Effector CD8-positive, alpha-beta T cell (primary cell): ENCODE measurements around the gene POU1F1.
A peak's percentile ranks its signal among the peaks of the same experiment; 100 is the strongest.
"Not testable (repeated sequence)": the region's sequence is repeated elsewhere in the genome, so short reads cannot be mapped to it uniquely, and the experiment has no call there.

Experiments used
- DNase-seq: peaks from one replicate; lab custom pipeline; 2025; lab: John Stamatoyannopoulos, UW
- total RNA-seq, 4 experiments: gene quantifications; one replicate each; lab custom pipeline; 2026; lab: John Stamatoyannopoulos, UW

Gene POU1F1
- total RNA-seq, result 0 to 0.27 (median 0) reads per million in 4 experiments

- DNase-seq, result no peak
Observed at GRCh38 chr3:87276484-87276883, at the start of gene POU1F1. Gene POU1F1 (minus strand): TSS chr3:87276584. CDS start chr3:87276462, 122 bp downstream.

GRCh38 chr3:87324609-87325008, 48.2 kb upstream of the POU1F1 start:
- DNase-seq, result no peak

GRCh38 chr3:87320756-87321626, 44.6 kb upstream of the POU1F1 start:
- no peak for DNase-seq

- no peak for DNase-seq
Observed at GRCh38 chr3:87318617-87319021, 42.2 kb upstream of the POU1F1 start.

GRCh38 chr3:87317779-87318178, 41.4 kb upstream of the POU1F1 start:
- no peak for DNase-seq

GRCh38 chr3:87313641-87314040, 37.3 kb upstream of the POU1F1 start:
- no peak for DNase-seq

- DNase-seq, result no peak
Observed at GRCh38 chr3:87311309-87311708, 34.9 kb upstream of the POU1F1 start.

GRCh38 chr3:87309601-87310000, 33.2 kb upstream of the POU1F1 start:
- DNase-seq, result no peak

- no peak for DNase-seq
Observed at GRCh38 chr3:87307805-87308204, 31.4 kb upstream of the POU1F1 start.

- no peak for DNase-seq
Observed at GRCh38 chr3:87305517-87305916, 29.1 kb upstream of the POU1F1 start.

GRCh38 chr3:87305031-87305430, 28.6 kb upstream of the POU1F1 start:
- DNase-seq, result not testable (repeated sequence)

- no peak for DNase-seq
Observed at GRCh38 chr3:87298111-87298718, 21.8 kb upstream of the POU1F1 start.

GRCh38 chr3:87288446-87288845, 12.1 kb upstream of the POU1F1 start:
- DNase-seq, result no peak

- DNase-seq, result no peak
Observed at GRCh38 chr3:87287011-87287410, 10.6 kb upstream of the POU1F1 start.

GRCh38 chr3:87272718-87273341, 3.6 kb downstream of the POU1F1 start:
- DNase-seq, result no peak

- no peak for DNase-seq
Observed at GRCh38 chr3:87270908-87271700, 5.3 kb downstream of the POU1F1 start.

- DNase-seq, result no peak
Observed at GRCh38 chr3:87269723-87270122, 6.7 kb downstream of the POU1F1 start.

GRCh38 chr3:87268646-87269211, 7.7 kb downstream of the POU1F1 start:
- DNase-seq, result no peak

- DNase-seq, result no peak
Observed at GRCh38 chr3:87267953-87268645, 8.3 kb downstream of the POU1F1 start.

- DNase-seq, result no peak
Observed at GRCh38 chr3:87261925-87262324, 14.5 kb downstream of the POU1F1 start.

- peak; percentile 1 for DNase-seq
Observed at GRCh38 chr3:87260270-87260669, 16.1 kb downstream of the POU1F1 start.
